Hematopoietic multipotent progenitor cell (in vitro differentiated cells): ENCODE results near the gene TSHZ2. TPM values are rescaled to one million over a fixed set of nuclear protein-coding genes. Genes with fewer than 3 reads are reported as not detected.
"Not testable (repeated sequence)": the region's sequence is repeated elsewhere in the genome, so short reads cannot be mapped to it uniquely, and the experiment has no call there.

Source experiments
- DNase-seq, 3 donors: peaks; one replicate each; pipeline ENCODE4 v3.0.0-alpha.2; 2011 to 2015; ENCODE audit warnings: low read depth in 2 of 3, low spot score in 2 of 3
- total RNA-seq: library from RNA; depleted of rRNA; stranded (reverse); fragments of >200 nt; gene quantifications from one replicate; pipeline ENCODE4 v1.2.3, GENCODE V29; 2012

The TSHZ2 gene
- total RNA-seq, 1 donor = under 0.01 TPM

GRCh38 chr20:52959125-52959524, 13.0 kb upstream of the TSHZ2 start:
- no peak for DNase-seq

GRCh38 chr20:52962183-52962582, 10.0 kb upstream of the TSHZ2 start:
- no peak for DNase-seq

- no peak for DNase-seq
These were observed 9.0 kb upstream of the TSHZ2 start for GRCh38 chr20:52963131-52963530.

GRCh38 chr20:52964131-52964530, 8.0 kb upstream of the TSHZ2 start:
- no peak for DNase-seq

GRCh38 chr20:52965380-52965779, 6.8 kb upstream of the TSHZ2 start:
- DNase-seq = no peak

GRCh38 chr20:52965819-52966218, 6.3 kb upstream of the TSHZ2 start:
- no peak for DNase-seq

GRCh38 chr20:52966543-52966942, 5.6 kb upstream of the TSHZ2 start:
- not testable (repeated sequence) for DNase-seq

GRCh38 chr20:52971498-52972189, 514 bp upstream of the TSHZ2 start:
- DNase-seq = no peak

- DNase-seq = no peak
These were observed 1.0 kb downstream of the TSHZ2 start for GRCh38 chr20:52972965-52973819.

GRCh38 chr20:52974179-52974594, 2.0 kb downstream of the TSHZ2 start:
- no peak for DNase-seq

- DNase-seq = no peak
These were observed 3.0 kb downstream of the TSHZ2 start for GRCh38 chr20:52975029-52975732.

- DNase-seq = no peak
These were observed 3.8 kb downstream of the TSHZ2 start for GRCh38 chr20:52975803-52976531.

GRCh38 chr20:52978851-52979250, 6.7 kb downstream of the TSHZ2 start:
- DNase-seq = no peak

GRCh38 chr20:52981051-52981450, 8.9 kb downstream of the TSHZ2 start:
- DNase-seq = no peak

- DNase-seq = no peak
These were observed 11.7 kb downstream of the TSHZ2 start for GRCh38 chr20:52983726-52984450.

GRCh38 chr20:52984451-52984810, 12.3 kb downstream of the TSHZ2 start:
- DNase-seq = no peak

GRCh38 chr20:52985687-52986086, 13.5 kb downstream of the TSHZ2 start:
- no peak for DNase-seq

- DNase-seq = no peak
These were observed 15.1 kb downstream of the TSHZ2 start for GRCh38 chr20:52987295-52987694.

- DNase-seq = no peak
These were observed 19.7 kb downstream of the TSHZ2 start for GRCh38 chr20:52991830-52992229.

- DNase-seq = no peak
These were observed 20.5 kb downstream of the TSHZ2 start for GRCh38 chr20:52992632-52993031.
